HG03469 (cell line): Measurements from ENCODE around the gene C17orf107.
"Not testable (repeated sequence)": the region's sequence is repeated elsewhere in the genome, so short reads cannot be mapped to it uniquely, and the experiment has no call there.

Source experiments
- ATAC-seq: cut with Tn5 transposase; IDR thresholded peaks from one replicate; pipeline ENCODE4 v1.9.1; 2021; ENCODE audit warnings: mild to moderate bottlenecking, moderate library complexity, moderate number of reproducible peaks; ENCODE audit not compliant: unreplicated experiment

Gene C17orf107

DNA sequence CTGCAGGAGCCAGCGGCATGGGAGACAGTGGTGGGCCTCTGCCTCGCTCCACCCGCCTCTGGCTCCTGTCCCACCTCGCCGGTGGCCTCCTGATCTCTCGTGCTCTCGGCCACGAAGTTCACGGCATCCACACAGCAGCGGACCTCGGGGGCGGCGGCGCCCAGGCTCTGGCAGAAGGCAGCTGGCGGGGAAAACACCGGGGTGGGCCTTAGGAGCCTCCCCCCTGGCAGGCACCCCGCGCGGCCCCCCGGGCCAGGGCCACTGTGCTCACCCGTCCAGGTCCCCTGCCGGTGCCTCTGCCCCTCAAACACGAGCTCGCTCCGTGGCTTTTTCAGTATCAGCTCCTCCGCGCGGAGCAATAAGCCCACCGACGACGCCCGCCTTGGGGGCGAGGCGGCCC lies 409 bp upstream of the C17orf107 start:
- no peak for ATAC-seq

DNA sequence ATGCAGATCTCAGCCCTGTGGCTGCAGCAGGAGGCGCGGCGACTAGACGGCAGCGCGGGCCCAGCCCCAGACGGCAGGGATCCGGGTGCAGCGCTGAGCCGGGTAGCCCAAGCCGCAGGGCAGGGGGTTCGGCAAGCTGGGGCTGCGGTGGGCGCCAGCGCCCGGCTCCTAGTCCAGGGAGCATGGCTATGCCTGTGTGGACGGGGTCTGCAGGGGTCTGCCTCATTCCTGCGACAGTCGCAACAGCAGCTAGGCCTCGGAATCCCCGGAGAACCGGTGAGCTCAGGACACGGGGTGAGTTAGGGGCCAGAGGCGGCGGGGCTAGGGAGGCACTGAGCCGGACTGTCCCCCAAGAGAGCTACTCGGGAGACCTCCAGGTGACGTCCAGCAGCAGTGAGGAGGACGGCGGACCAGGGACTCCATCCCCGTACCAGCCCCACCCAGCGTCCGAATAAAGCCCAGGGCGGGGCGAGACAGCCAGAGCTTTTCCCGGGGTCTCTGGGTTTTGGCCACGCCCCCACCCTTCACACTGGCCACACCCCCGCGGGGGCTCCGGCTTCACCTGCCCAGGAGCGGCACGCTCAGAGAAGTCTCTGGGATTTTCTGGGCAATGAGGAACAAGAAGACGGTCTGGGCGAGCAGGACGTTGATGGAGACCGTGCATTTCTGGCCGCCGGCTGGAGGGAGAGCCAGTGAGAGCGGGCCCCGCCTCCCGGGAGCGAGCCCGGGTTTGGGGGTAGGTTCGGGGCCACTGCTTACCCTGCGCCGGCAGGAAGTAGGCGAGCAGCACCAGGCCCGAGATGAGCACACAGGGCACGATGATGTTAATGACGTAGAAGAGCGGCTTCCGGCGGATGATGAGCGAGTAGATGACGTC lies 1.1 kb downstream of the C17orf107 start:
- ATAC-seq = no peak

DNA sequence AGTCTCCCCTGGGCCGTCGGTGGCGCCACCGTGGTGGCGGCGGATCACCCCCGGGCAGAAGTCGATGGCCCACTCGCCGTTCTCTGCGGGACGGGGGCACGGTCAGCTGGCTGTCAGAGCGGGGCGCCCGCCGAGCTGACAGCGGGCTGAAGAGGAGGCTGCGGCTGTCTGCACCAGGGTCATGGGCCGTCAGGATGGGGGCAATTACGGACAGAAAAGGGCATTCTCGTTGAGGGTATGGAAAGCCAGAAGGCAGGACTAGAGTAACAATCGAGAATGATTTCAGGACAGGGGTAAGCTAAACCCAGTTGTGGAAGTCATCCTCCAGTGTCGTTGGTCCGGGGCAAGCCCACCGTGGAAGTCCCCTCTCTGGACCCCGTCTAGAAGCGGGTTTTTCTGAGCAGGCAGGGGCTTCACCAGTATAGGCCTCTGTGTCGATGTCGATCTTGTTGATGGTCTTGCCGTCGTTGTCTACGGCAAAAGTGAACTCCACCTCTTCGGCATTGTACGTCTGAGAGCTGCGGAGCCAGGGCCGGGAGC lies 1.8 kb downstream of the C17orf107 start:
- no peak for ATAC-seq

DNA sequence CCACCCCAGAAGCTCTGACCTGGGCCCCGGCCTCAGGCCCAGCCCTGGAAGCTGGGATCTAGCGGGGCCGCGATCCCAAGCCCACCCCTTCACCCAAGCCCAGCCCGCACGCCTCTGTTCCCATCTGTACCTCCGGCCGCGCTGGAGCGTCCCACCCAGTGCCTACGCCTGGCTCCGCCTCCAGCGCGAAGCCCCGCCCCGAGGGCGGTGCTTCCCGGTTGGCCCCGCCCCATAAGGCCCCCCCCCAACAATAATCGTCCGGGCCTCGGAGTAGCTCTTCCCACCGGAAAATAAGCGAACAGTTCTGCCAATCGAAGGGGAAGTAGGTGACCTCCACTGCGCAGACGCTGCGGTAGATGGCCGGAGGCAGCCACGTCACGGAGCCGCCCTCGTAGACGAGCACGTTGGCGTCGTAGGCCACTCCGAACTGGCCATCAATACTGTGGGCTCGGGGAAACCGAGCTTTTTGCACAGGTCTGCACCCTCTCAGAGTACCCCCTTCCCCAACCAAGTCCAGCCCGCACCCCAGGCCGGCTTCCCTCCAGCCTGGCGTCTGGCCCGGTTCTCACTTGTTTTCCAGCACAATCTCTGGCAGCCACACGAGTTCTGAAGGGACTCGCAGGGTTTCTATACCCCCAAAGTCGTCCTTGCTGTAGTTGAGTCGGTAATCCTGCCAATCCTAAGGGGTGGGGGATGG lies 2.5 kb downstream of the C17orf107 start:
- no peak for ATAC-seq

DNA sequence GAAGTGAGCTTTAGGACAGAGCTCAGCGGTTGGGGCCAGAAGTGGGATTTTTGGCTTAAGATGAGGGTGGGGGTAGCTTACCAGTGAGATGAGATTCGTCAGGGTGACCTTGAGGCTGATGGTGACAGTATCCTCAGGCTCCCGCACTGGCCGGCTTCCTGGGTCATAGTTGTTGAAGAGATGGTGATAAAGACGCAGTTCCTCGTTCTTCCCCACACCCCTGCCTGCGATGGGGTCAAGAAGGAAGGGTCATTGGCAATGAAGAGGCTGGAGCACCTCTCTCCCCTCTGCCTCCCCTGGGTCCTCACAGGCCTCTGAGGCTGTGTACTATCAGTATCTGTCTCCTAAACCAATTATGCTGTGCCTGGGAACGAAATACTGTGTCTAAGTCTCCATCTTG lies 3.2 kb downstream of the C17orf107 start:
- ATAC-seq = no peak

DNA sequence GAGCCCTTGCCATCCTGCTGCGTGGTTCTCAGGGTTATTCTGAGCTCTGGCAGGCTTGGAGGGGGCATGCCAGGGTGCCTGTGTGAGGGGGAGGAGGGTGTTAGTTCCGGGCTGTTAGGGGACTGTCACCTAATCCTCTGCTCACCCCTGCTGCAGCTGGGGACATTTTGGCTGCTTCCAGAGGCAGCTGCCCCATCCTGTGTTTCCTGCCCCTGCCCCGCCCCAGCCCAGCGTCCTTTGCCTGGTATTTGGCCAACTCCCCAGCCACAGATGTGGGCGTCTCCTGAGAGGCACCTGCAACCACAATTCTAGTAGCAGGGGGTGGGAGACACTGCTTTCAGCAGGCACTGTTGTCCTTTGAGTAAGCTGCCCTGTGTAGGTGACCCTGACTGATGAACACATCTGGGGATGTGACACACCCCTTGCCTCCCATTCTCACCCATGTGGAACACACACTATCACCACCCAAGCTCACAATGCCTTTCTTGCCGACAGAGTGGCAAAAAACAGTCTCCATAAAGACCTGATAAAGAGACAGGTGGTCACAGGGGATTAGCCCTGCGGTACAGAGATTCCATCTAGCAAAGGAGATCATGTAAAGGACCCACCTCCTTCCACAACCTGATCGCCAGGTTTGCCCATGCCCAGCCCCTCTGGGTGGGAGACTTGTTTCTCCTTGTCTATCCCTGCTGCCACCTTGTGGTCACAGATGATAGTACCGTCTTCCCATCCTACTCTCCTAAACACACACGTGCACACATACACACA lies 3.9 kb downstream of the C17orf107 start, which contains the start of gene CHRNE:
CHRNE (minus strand) TSS at position 48 of the 768 bp plus-strand sequence; CDS start at position 13, 35 bp downstream.
- no peak for ATAC-seq

DNA sequence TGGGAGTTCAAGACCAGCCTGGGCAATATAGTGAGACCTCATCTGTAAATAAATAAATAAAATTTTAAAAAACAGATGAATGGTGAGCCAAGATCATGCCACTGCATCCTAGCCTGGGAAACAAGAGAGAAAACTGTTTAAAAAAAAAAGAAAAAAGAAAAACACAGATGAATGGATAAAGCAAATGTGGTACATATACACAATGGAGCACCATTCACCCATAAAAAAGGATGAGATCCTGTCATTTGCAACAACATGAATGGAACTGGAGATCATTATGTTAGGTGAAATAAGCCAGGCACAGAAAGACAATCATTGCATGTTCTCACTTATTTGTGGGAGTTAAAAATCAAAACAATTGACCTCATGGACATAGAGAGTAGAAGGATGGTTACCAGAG lies 7.3 kb downstream of the C17orf107 start:
- ATAC-seq = not testable (repeated sequence)

DNA sequence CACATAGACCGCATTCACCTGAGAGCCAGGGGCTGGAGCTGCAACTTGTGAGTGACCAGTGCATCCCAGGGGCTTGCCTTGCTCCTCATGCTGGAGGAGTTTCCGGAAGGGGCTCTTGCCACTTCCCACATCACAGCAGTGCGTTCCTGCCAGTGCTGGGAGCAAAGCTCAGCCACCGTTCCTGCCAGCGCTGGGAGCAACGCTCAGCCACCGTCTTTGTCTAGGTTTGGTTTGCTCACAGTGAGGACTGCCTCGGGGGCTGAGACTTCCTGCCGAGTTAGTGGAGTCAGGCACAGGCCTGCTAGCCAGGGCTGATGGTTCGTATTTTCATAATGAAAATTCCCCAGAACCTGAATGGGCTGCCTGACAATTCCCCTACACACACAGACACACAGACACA lies 9.0 kb downstream of the C17orf107 start:
- no peak for ATAC-seq

GRCh38 chr17:4908711-4909496 lies 9.6 kb downstream of the C17orf107 start:
- no peak for ATAC-seq

- no peak for ATAC-seq
Observed at GRCh38 chr17:4913994-4914393, 14.7 kb downstream of the C17orf107 start.

DNA sequence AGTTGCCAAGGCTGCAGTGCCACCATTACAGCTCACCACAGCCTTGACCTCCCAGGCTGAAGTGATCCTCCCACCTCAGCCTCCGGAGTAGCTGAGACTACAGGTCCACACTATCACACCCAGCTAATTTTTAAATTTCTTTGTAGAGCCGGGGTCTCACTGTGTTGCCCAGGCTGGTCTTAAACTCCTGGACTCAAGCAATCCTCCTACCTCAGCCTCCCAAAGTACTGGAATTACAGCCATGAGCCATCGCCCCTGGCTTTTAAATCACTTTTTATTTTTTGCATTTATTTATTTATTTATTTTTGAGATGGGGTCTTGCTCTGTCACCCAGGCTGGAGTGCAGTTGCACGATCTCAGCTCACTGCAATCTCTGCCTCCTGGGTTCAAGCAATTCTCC lies 15.2 kb downstream of the C17orf107 start:
- ATAC-seq = not testable (repeated sequence)

GRCh38 chr17:4919511-4920047 lies 20.2 kb downstream of the C17orf107 start:
- no peak for ATAC-seq

DNA sequence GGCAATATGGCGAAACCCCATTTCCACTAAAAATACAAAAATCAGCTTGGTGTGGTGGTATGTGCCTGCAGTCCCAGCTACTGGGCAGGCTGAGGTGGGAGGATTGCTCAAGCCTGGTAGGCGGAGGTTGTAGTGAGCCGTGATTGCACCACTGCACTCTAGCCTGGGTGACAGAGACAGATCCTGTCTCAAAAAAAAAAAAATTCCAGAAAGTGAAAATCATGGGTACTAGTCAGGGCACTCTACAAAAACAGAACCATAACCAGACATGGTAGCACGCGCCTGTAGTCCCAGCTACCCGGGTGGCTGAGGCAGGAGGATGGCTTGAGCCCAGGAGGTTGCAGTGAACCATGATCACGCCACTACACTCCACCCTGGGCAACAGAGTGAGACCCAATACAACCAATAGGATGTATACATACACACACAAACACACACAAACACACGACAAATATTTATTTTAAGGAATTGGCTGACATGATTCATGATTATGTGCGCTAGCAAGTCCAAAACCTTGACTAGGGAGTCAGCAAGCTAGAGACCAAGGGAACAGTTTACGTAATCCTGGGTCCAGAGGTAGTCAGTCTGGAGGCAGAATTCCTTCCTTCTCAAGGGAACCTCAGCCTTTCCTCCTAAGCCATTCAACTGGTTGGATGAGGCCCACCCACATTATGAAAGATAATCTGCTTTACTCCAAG lies 21.2 kb downstream of the C17orf107 start:
- ATAC-seq = no peak

GRCh38 chr17:4921320-4921719 lies 22.0 kb downstream of the C17orf107 start:
- ATAC-seq = no peak

GRCh38 chr17:4926577-4927335 lies 27.4 kb downstream of the C17orf107 start:
- ATAC-seq = not testable (repeated sequence)

DNA sequence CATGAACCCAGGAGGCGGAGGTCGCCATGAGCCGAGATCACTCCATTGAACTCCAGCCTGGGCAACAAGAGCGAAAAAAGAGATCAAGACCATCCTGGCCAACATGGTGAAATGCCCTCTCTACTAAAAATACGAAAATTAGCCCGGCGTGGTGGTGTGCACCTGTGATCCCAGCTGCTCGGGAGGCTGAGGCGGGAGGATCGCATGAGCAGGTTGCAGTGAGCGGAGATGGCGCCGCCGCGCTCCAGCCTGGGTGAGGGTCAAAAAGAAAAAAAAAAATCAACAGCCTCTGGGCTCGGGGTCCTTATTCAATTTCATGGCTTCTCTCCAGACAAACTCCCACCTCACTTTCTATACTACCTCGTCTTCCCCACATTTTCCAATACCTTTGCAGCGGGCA lies 29.5 kb downstream of the C17orf107 start:
- no peak for ATAC-seq

DNA sequence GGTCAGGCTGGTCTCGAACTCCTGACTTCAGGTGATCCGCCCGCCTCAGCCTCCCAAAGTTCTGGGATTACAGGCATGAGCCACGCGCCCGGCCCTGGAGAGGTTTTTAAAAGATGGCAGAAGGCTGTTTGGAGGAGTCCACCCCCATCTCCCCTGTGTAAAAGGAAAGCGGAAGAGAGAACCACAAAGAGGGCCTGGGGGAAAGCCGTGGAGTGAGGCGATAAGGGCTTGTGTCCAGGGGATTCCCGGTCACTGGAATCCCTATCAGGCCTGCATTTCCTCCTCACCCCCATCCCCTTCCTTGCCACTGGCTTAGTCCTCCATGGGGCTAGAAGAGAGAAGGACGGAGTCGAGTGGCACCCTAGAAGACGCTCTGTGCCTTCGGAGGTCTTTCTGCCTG lies 32.6 kb downstream of the C17orf107 start, which contains the start of gene GP1BA:
GP1BA (plus strand) TSS at position 315 of the 400 bp plus-strand sequence. CDS start 328 bp downstream, outside the sequence.
- no peak for ATAC-seq

GRCh38 chr17:4932756-4933155 lies 33.4 kb downstream of the C17orf107 start:
- ATAC-seq = no peak
